CD4-positive, alpha-beta T cell treated with Interferon gamma for 1 hour (primary cell): Measurements from ENCODE around the gene ZBTB8B.

ENCODE experiments used
- DNase-seq: peaks from one replicate; pipeline ENCODE4 v3.0.0-alpha.2; 2020

ZBTB8B gene

GRCh38 chr1:32509939-32510338 lies 45.1 kb downstream of the ZBTB8B start:
- no peak for DNase-seq
